Keratinocyte (primary cell): Measurements from ENCODE around the gene PRXL2A. TPM values are rescaled to one million over a fixed set of nuclear protein-coding genes. Genes with fewer than 3 reads are reported as not detected.

Source experiments
- DNase-seq: peaks from one replicate; pipeline ENCODE4 v3.0.0-alpha.2; 2011; ENCODE audit warnings: low read depth, missing footprints, low spot score
- FAIRE-seq: peaks from 2 replicates; lab custom pipeline; 2011; peaks lifted over from hg19 to GRCh38; lab: Jason Lieb, UNC
- H2AFZ ChIP-seq: 2 replicates; pipeline ENCODE4 v1.6.0; 2012; ENCODE audit warnings: low read length, control low read depth, inconsistent platforms; ENCODE audit not compliant: control insufficient read depth
- H3K27ac ChIP-seq: 2 replicates; pipeline ENCODE4 v1.5.1; 2011; ENCODE audit warnings: low read length; ENCODE audit not compliant: control insufficient read depth, insufficient read depth
- H3K27me3 ChIP-seq: 3 replicates; pipeline ENCODE4 v1.6.0; 2011; ENCODE audit warnings: low read length; ENCODE audit not compliant: control insufficient read depth, insufficient read depth; ENCODE audit errors: extremely low read depth
- H3K36me3 ChIP-seq, 2 experiments: 2 replicates in 1 of 2; 3 replicates in 1 of 2; pipeline ENCODE4 v1.5.1; 2011; ENCODE audit warnings: low read length in 2 of 2, mild to moderate bottlenecking in 1 of 2; ENCODE audit not compliant: control insufficient read depth in 2 of 2, insufficient read depth in 2 of 2; ENCODE audit errors: extremely low read depth in 1 of 2
- H3K4me1 ChIP-seq: 3 replicates; pipeline ENCODE4 v1.5.1; 2011; ENCODE audit warnings: low read length; ENCODE audit not compliant: control insufficient read depth, insufficient read depth; ENCODE audit errors: extremely low read depth
- H3K4me2 ChIP-seq: 3 replicates; pipeline ENCODE4 v1.6.0; 2011; ENCODE audit warnings: low read depth, low read length; ENCODE audit not compliant: control insufficient read depth, insufficient read depth; ENCODE audit errors: extremely low read depth
- H3K4me3 ChIP-seq, 3 experiments: fragments of 200-600 bp in 1 of 3; sonication (generic) in 1 of 3; 2 replicates in 2 of 3; 3 replicates in 1 of 3; pipeline ENCODE4 v1.5.1; 2011 to 2016; ENCODE audit warnings: low read length in 3 of 3, mild to moderate bottlenecking in 3 of 3, control low read depth in 2 of 3, inconsistent platforms in 1 of 3, low read depth in 1 of 3, mixed read lengths in 1 of 3, mixed run types in 1 of 3, moderate library complexity in 1 of 3; ENCODE audit not compliant: control insufficient read depth in 2 of 3, insufficient read depth in 2 of 3; ENCODE audit errors: extremely low read depth in 1 of 3
- H3K79me2 ChIP-seq: 2 replicates; pipeline ENCODE4 v1.6.0; 2012; ENCODE audit warnings: low read length; ENCODE audit not compliant: control insufficient read depth, insufficient read depth
- H3K9ac ChIP-seq: 3 replicates; pipeline ENCODE4 v1.6.0; 2011; ENCODE audit warnings: low read length; ENCODE audit not compliant: control insufficient read depth, insufficient read depth; ENCODE audit errors: extremely low read depth
- H3K9me1 ChIP-seq: 3 replicates; pipeline ENCODE4 v1.6.0; 2011; ENCODE audit warnings: low read length; ENCODE audit not compliant: control insufficient read depth, insufficient read depth; ENCODE audit errors: extremely low read depth
- H3K9me3 ChIP-seq: 2 replicates; pipeline ENCODE4 v1.5.1; 2012; ENCODE audit warnings: low read depth, low read length; ENCODE audit not compliant: control insufficient read depth
- H4K20me1 ChIP-seq: 3 replicates; pipeline ENCODE4 v1.6.0; 2011; ENCODE audit warnings: low read length; ENCODE audit not compliant: control insufficient read depth, insufficient read depth; ENCODE audit errors: extremely low read depth
- CTCF ChIP-seq, 3 experiments: IDR thresholded peaks in 1 of 3; conservative IDR thresholded peaks in 1 of 3; optimal IDR thresholded peaks in 1 of 3; 2 replicates in 2 of 3; 3 replicates in 1 of 3; pipeline versions ENCODE3 to v1.5.1; 2011; ENCODE audit warnings: low read length in 3 of 3, mild to moderate bottlenecking in 3 of 3, moderate library complexity in 2 of 3, control low read depth in 1 of 3, inconsistent platforms in 1 of 3; ENCODE audit not compliant: insufficient read depth in 2 of 3; ENCODE audit errors: extremely low read depth in 1 of 3
- EZH2 ChIP-seq: IDR thresholded peaks from one replicate; pipeline ENCODE4 v1.6.1; 2012; ENCODE audit warnings: inconsistent platforms, mild to moderate bottlenecking, low read length, moderate library complexity
- dilution Hi-C: fragments of 300-500 bp; cut with MboI; formaldehyde crosslinking; loops from one replicate; pipeline ENCODE4 v1.7.0; 2020; ENCODE audit warnings: low sequenced_read_pairs; ENCODE audit not compliant: extremely low pct_ligation_motif_present
- polyA plus RNA-seq, 5 experiments: library from polyadenylated mRNA; depleted of rRNA in 3 of 5; stranded (reverse) in 3 of 5; stranded (forward) in 1 of 5; unstranded in 1 of 5; fragments of >200 nt; gene quantifications; 1 replicate in 1 of 5; 2 replicates in 3 of 5; 3 replicates in 1 of 5; pipeline versions ENCODE4 v1.2.1 to v1.2.3, GENCODE V29; 2011 to 2012; ENCODE audit warnings: missing spikeins in 2 of 5, low read depth in 1 of 5, low replicate concordance in 1 of 5

PRXL2A gene
- polyA plus RNA-seq, 1 donor (not counting 4 experiments of a cell fraction or from before 2014, with no cell fraction given): 71.6 TPM

- no peak for FAIRE-seq
Observed at GRCh38 chr10:80448209-80448942, 40.0 kb downstream of the PRXL2A start.

DNA sequence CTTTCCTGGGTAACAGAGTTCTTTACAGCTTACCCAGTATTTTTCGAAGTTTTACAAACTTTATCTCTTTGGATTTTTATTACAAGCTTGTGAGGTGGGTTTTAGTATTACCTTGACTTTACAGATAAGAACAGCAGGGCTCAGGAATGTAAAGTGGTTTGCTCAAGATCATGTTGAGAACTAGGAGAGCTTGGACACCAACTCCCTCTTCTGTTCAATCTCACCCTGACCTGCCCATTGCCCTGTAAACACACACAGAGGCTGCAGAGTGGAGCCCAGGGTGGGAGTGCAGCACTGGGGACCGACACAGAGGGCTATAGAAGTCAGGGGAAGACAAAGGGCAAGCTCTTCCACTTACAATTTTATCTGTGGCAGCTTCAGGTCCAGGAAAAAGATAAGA lies 41.2 kb downstream of the PRXL2A start:
- dilution Hi-C loops: no loop called here
- TF ChIP-seq CTCF (optimal IDR thresholded peaks at IDR 0.05 in 1 of 3, IDR thresholded peaks at IDR 0.05 in 1 of 3, conservative IDR thresholded peaks at IDR 0.05 in 1 of 3; ENCODE audit: extremely low read depth in 1 of 3, insufficient read depth in 2 of 3, low read length in 3 of 3) (no peak), EZH2 (no peak)

More at GRCh38 chr10:80448209-80448942, 40.0 kb downstream of the PRXL2A start:
- Histone ChIP-seq H3K4me1 (peaks cover 17% of the 10 kb centered on the region), H2AFZ (no peak overlapping the region), H3K4me3 (no peak overlapping the region), H3K9me1 (no peaks in the 10 kb centered on the region), H3K36me3 (no peaks in the 10 kb centered on the region), H3K4me2 (no peak overlapping the region), H4K20me1 (no peaks in the 10 kb centered on the region), H3K9ac (no peak overlapping the region), H3K27ac (no peak overlapping the region), H3K27me3 (no peaks in the 10 kb centered on the region), H3K79me2 (no peaks in the 10 kb centered on the region), H3K9me3 (peaks cover 2% of the 10 kb centered on the region)
- DNase-seq: no peak
- TF ChIP-seq EZH2: no peak
- TF ChIP-seq CTCF (optimal IDR thresholded peaks at IDR 0.05 in 1 of 3, IDR thresholded peaks at IDR 0.05 in 1 of 3, conservative IDR thresholded peaks at IDR 0.05 in 1 of 3; ENCODE audit: extremely low read depth in 1 of 3, insufficient read depth in 2 of 3, low read length in 3 of 3): no peak
- dilution Hi-C loops: no loop called here

More for the DNA sequence above, 41.2 kb downstream of the PRXL2A start:
- peaks cover 16% of the 10 kb centered on the region for H3K4me1 ChIP-seq
- FAIRE-seq (no peak), DNase-seq (no peak)
- H2AFZ ChIP-seq: no peak overlapping the region
- no peaks in the 10 kb centered on the region for H3K27me3 ChIP-seq
- H3K9me3 ChIP-seq: peaks cover 2% of the 10 kb centered on the region
- H3K27ac ChIP-seq: no peak overlapping the region
- no peaks in the 10 kb centered on the region for H3K9me1 ChIP-seq
- peaks cover 3% of the 10 kb centered on the region for H3K79me2 ChIP-seq
- no peaks in the 10 kb centered on the region for H4K20me1 ChIP-seq
- H3K36me3 ChIP-seq: no peaks in the 10 kb centered on the region
- H3K4me3 ChIP-seq: no peak overlapping the region
- H3K9ac ChIP-seq: no peak overlapping the region
- H3K4me2 ChIP-seq: no peak overlapping the region
